ENCODE measurements around the gene OR4D2. TPM values are rescaled to one million over a fixed set of nuclear protein-coding genes. Genes with fewer than 3 reads are reported as not detected.
A peak's percentile ranks its signal among the peaks of the same experiment; 100 is the strongest.

OR4D2 gene
- total and polyA plus RNA-seq, 5 experiments from 2014 or later, result not detected

- Mint-ChIP-seq H3K4me1 (peaks cover 0 to 6% (median 5%) of the 10 kb centered on the region in 4 donors), H3K4me3 (no peak overlapping the region), H3K9me3 (no peaks in the 10 kb centered on the region), H3K36me3 (no peaks in the 10 kb centered on the region), H3K27ac (no peak overlapping the region), H3K27me3 (peaks cover 2 to 38% (median 21%) of the 10 kb centered on the region in 5 donors)
- POLR2A ChIA-PET, result no interaction called here
- DNase-seq, result no peak
- ATAC-seq, result no peak
These were observed 28.8 kb downstream of the OR4D2 start for GRCh38 chr17:58195518-58196123.

DNA sequence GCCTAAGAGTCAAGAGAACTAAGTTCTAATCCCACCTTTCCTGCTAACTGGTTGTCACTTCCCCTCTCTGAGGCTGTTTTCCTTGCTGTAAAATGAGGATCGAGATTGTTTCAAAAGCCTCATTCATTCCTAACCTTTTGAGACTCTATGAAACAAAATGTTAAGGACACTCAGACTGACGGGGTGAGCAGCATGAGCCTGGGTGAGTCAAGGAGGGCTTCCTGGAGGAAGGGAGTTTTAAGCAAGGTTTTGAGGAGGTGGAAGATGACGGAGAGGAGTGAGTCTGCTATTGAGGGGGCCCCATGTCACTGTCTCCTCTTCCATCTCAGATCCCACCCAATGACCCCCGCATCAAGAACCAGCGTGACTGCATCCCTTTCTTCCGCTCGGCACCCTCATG lies 29.8 kb downstream of the OR4D2 start:
- Mint-ChIP-seq H3K27ac (no peak overlapping the region), H3K9me3 (no peaks in the 10 kb centered on the region), H3K4me3 (no peak overlapping the region), H3K36me3 (no peaks in the 10 kb centered on the region), H3K4me1 (peaks cover 0 to 6% (median 4%) of the 10 kb centered on the region in 4 donors), H3K27me3 (peaks cover 2 to 32% (median 17%) of the 10 kb centered on the region in 5 donors)
- ATAC-seq (no peak), DNase-seq (no peak)
- POLR2A ChIA-PET, result no interaction called here

DNA sequence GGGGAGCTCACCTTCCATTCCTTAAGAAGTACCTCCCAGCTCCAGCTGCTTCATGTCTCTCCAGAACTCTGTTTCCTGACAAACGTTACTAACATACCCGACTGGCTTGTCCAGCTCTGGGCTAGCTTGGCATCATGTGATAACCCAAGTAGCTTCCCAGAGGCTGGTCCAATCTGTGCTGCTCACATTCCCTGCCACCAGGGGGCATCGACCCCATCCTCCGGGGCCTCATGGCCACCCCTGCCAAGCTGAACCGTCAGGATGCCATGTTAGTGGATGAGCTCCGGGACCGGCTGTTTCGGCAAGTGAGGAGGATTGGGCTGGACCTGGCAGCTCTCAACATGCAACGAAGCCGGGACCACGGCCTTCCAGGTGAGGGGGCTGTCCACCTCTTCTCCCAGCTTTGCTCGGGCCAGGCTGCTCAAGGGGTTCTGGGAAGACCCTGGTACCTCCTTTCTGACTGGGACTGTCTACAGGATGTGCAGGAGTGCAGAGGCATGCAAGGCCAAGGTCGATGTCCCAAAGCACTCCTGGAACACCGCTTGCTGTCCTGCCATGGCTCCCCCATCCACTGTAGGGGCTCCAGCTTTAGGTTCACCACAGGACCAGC lies 33.3 kb downstream of the OR4D2 start:
- DNase-seq (peak; percentile 17 to 73 (median 40)), ATAC-seq (peak; percentile 81 to 92)
- Mint-ChIP-seq H3K4me3 (no peak overlapping the region), H3K36me3 (peaks cover 0 to 2% (median 0%) of the 10 kb centered on the region in 3 donors), H3K4me1 (peaks cover 0 to 6% (median 4%) of the 10 kb centered on the region in 4 donors), H3K27ac (peak overlapping the region in 3 of 10 donors; percentile 16 to 57 (median 19)), H3K27me3 (peaks cover 0 to 29% (median 13%) of the 10 kb centered on the region in 5 donors), H3K9me3 (no peaks in the 10 kb centered on the region)
- POLR2A ChIA-PET, result no interaction called here

DNA sequence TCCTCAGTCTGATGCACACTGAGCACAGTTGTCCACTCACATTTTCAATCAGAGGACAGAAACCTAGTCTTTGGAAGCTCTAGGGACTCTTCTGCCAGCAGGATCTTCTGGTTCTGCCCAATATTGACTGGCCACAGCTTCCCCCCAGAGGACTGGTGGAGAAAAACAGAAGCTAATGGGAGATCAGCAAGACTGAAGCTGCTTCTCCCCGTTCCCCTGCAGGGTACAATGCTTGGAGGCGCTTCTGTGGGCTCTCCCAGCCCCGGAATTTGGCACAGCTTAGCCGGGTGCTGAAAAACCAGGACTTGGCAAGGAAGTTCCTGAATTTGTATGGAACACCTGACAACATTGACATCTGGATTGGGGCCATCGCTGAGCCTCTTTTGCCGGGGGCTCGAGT lies 36.1 kb downstream of the OR4D2 start:
- DNase-seq, result no peak
- no peak overlapping the region for H3K27ac Mint-ChIP-seq
- H3K36me3 Mint-ChIP-seq, result peaks cover 0 to 13% (median 3%) of the 10 kb centered on the region in 3 donors
- peaks cover 0 to 6% (median 3%) of the 10 kb centered on the region in 4 donors for H3K4me1 Mint-ChIP-seq
- POLR2A ChIA-PET, result no interaction called here
- peaks cover 0 to 12% (median 4%) of the 10 kb centered on the region in 5 donors for H3K27me3 Mint-ChIP-seq
- no peaks in the 10 kb centered on the region for H3K9me3 Mint-ChIP-seq
- no peak for ATAC-seq
- H3K4me3 Mint-ChIP-seq, result no peak overlapping the region

- DNase-seq, result no peak
- no peak for ATAC-seq
- peaks cover 0 to 5% (median 4%) of the 10 kb centered on the region in 4 donors for H3K4me1 Mint-ChIP-seq
- no peak overlapping the region for H3K4me3 Mint-ChIP-seq
- POLR2A ChIA-PET, result no interaction called here
- H3K27ac Mint-ChIP-seq, result peak overlapping the region in 1 of 10 donors; percentile 11
- H3K36me3 Mint-ChIP-seq, result peaks cover 2 to 30% (median 7%) of the 10 kb centered on the region in 3 donors
- H3K9me3 Mint-ChIP-seq, result no peaks in the 10 kb centered on the region
- H3K27me3 Mint-ChIP-seq, result peaks cover 0 to 3% (median 0%) of the 10 kb centered on the region in 5 donors
These were observed 38.0 kb downstream of the OR4D2 start for GRCh38 chr17:58204796-58205195.

- H3K27me3 Mint-ChIP-seq, result no peaks in the 10 kb centered on the region
- no peak for DNase-seq
- POLR2A ChIA-PET, result interaction anchor here (0.6 kb wide), 2 partner anchors 25 to 233 kb away, joined by 3 to 4 read pairs; no protein-coding TSS in a partner anchor
- H3K4me1 Mint-ChIP-seq, result peaks cover 0 to 1% (median 0%) of the 10 kb centered on the region in 4 donors
- peaks cover 8 to 42% (median 10%) of the 10 kb centered on the region in 3 donors for H3K36me3 Mint-ChIP-seq
- no peak for ATAC-seq
- peak overlapping the region in 1 of 10 donors; percentile 46 for H3K27ac Mint-ChIP-seq
- no peaks in the 10 kb centered on the region for H3K9me3 Mint-ChIP-seq
- no peak overlapping the region for H3K4me3 Mint-ChIP-seq
These were observed 39.2 kb downstream of the OR4D2 start for GRCh38 chr17:58205936-58206335.

- Mint-ChIP-seq H3K9me3 (no peaks in the 10 kb centered on the region), H3K36me3 (peaks cover 8 to 56% (median 10%) of the 10 kb centered on the region in 3 donors), H3K27me3 (no peaks in the 10 kb centered on the region), H3K27ac (no peak overlapping the region), H3K4me3 (no peak overlapping the region), H3K4me1 (peaks cover 0 to 1% (median 0%) of the 10 kb centered on the region in 4 donors)
- POLR2A ChIA-PET, result no interaction called here
- no peak for ATAC-seq
- no peak for DNase-seq
These were observed 40.7 kb downstream of the OR4D2 start for GRCh38 chr17:58207451-58207850.

DNA sequence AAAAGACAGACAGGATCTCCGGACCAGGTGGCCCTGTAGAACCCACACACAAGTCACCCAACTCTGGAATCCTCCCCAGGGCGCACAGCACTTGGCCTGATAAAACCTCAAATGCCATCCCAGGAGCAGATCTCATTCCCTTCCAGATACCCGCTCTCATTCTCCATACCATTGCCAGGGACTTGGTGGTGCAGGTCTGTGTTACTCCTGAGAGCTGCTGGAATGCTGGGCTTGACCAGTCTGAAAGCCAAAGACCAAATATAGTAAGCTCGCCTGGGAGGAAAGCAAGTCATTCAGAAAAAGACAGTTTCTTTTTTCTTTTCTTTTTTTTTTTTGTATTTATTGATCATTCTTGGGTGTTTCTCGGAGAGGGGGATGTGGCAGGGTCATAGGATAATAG lies 41.6 kb downstream of the OR4D2 start:
- POLR2A ChIA-PET, result no interaction called here
- ATAC-seq (no peak), DNase-seq (no peak)
- no peaks in the 10 kb centered on the region for H3K9me3 Mint-ChIP-seq
- no peaks in the 10 kb centered on the region for H3K27me3 Mint-ChIP-seq
- no peak overlapping the region for H3K4me3 Mint-ChIP-seq
- peak overlapping the region in 1 of 10 donors; percentile 4 for H3K27ac Mint-ChIP-seq
- H3K36me3 Mint-ChIP-seq, result peaks cover 8 to 65% (median 13%) of the 10 kb centered on the region in 3 donors
- peaks cover 0 to 1% (median 0%) of the 10 kb centered on the region in 4 donors for H3K4me1 Mint-ChIP-seq

GRCh38 chr17:58210922-58211321 lies 44.1 kb downstream of the OR4D2 start:
- Mint-ChIP-seq H3K36me3 (peaks cover 8 to 77% (median 16%) of the 10 kb centered on the region in 3 donors), H3K9me3 (no peaks in the 10 kb centered on the region), H3K4me1 (peaks cover 0 to 1% (median 0%) of the 10 kb centered on the region in 4 donors), H3K27ac (peak overlapping the region in 3 of 10 donors; percentile 27 to 56 (median 37)), H3K4me3 (no peak overlapping the region), H3K27me3 (no peaks in the 10 kb centered on the region)
- POLR2A ChIA-PET, result interaction anchor here (0.6 kb wide), 1 partner anchor 187 kb away, joined by 6 read pairs; no protein-coding TSS in a partner anchor
- ATAC-seq (no peak), DNase-seq (no peak)

DNA sequence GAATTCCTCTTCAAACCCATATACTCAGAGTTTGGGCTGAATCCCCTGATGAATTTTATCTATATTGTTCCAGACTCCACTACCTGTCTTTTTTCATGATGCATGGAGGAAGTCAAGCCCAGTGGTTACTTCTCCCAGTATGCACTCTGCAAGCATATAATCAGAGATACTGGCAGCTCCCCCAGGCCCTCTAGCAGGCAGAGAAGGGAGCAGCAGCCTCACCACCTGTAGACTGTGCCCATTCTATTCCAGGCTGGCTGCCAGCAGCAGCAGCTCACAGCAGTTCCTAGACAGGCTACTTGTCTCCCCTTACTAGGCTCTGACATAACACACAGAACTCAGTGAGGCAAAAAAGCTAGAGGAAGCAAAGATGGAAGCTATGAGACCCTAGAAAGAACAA lies 48.9 kb downstream of the OR4D2 start:
- peak overlapping the region in 1 of 10 donors; percentile 36 for H3K27ac Mint-ChIP-seq
- DNase-seq (no peak), ATAC-seq (no peak)
- POLR2A ChIA-PET, result interaction anchor here (0.6 kb wide), 1 partner anchor 360 kb away, joined by 5 read pairs; no protein-coding TSS in a partner anchor
- no peaks in the 10 kb centered on the region for H3K9me3 Mint-ChIP-seq
- peaks cover 0 to 50% (median 7%) of the 10 kb centered on the region in 3 donors for H3K36me3 Mint-ChIP-seq
- no peaks in the 10 kb centered on the region for H3K27me3 Mint-ChIP-seq
- no peak overlapping the region for H3K4me3 Mint-ChIP-seq
- H3K4me1 Mint-ChIP-seq, result peaks cover 7 to 25% (median 18%) of the 10 kb centered on the region in 4 donors

DNA sequence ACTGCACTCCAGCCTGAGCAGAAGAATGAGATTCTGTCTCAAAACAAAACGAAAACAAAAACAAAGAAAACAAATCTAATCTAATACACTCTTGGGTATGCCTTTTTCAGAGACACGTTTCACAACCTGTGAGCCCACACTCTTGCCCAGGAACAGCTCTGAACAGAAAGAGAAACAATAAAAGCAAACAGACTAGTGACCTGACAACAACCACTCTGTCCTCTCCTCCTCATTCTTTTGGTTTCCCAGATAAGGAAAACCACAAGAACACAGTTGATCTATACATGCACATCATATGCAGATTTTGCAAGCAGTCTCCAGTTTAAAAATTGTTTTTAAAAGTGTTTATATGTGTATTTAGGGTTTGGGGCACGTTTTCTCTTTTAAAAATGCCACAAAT lies 51.0 kb downstream of the OR4D2 start:
- POLR2A ChIA-PET, result interaction anchor here (2.1 kb wide), 1 partner anchor 367 kb away, joined by 10 read pairs; the partner anchor contains the start of gene MRPS23
- no peak for DNase-seq
- Mint-ChIP-seq H3K4me1 (peaks cover 9 to 32% (median 24%) of the 10 kb centered on the region in 4 donors), H3K27me3 (no peaks in the 10 kb centered on the region), H3K36me3 (peaks cover 0 to 31% (median 6%) of the 10 kb centered on the region in 3 donors), H3K27ac (peak overlapping the region; percentile 11 to 97 (median 58)), H3K9me3 (no peaks in the 10 kb centered on the region), H3K4me3 (peak overlapping the region in 8 of 10 donors; percentile 29 to 84 (median 56))
- no peak for ATAC-seq

GRCh38 chr17:58219007-58219788 lies 52.4 kb downstream of the OR4D2 start, which contains the start of gene MKS1:
MKS1 (minus strand) TSS chr17:58219255; CDS start chr17:58219230, 25 bp downstream.
- H3K36me3 Mint-ChIP-seq, result peaks cover 0 to 18% (median 4%) of the 10 kb centered on the region in 3 donors
- no peaks in the 10 kb centered on the region for H3K9me3 Mint-ChIP-seq
- peaks cover 0 to 6% (median 2%) of the 10 kb centered on the region in 5 donors for H3K27me3 Mint-ChIP-seq
- DNase-seq (peak; percentile 91 to 97 (median 95)), ATAC-seq (peak; percentile 95)
- POLR2A ChIA-PET, result interaction anchor here (0.7 to 2.5 kb wide), 12 partner anchors 10 to 413 kb away, joined by 3 to 14 read pairs (median 6); partner anchors contain the start of genes MRPS23, SRSF1 and SUPT4H1
- H3K27ac Mint-ChIP-seq, result peak within 1 kb of the TSS; percentile 94 to 98 (median 97)
- H3K4me1 Mint-ChIP-seq, result peaks cover 9 to 32% (median 24%) of the 10 kb centered on the region in 4 donors
- H3K4me3 Mint-ChIP-seq, result peak within 1 kb of the TSS; percentile 84 to 94 (median 91)
